Measurements from ENCODE around the gene FBXW9.
A peak's percentile ranks its signal among the peaks of the same experiment; 100 is the strongest.
"Not testable (repeated sequence)": the region's sequence is repeated elsewhere in the genome, so short reads cannot be mapped to it uniquely, and the experiment has no call there.

FBXW9 gene

DNA sequence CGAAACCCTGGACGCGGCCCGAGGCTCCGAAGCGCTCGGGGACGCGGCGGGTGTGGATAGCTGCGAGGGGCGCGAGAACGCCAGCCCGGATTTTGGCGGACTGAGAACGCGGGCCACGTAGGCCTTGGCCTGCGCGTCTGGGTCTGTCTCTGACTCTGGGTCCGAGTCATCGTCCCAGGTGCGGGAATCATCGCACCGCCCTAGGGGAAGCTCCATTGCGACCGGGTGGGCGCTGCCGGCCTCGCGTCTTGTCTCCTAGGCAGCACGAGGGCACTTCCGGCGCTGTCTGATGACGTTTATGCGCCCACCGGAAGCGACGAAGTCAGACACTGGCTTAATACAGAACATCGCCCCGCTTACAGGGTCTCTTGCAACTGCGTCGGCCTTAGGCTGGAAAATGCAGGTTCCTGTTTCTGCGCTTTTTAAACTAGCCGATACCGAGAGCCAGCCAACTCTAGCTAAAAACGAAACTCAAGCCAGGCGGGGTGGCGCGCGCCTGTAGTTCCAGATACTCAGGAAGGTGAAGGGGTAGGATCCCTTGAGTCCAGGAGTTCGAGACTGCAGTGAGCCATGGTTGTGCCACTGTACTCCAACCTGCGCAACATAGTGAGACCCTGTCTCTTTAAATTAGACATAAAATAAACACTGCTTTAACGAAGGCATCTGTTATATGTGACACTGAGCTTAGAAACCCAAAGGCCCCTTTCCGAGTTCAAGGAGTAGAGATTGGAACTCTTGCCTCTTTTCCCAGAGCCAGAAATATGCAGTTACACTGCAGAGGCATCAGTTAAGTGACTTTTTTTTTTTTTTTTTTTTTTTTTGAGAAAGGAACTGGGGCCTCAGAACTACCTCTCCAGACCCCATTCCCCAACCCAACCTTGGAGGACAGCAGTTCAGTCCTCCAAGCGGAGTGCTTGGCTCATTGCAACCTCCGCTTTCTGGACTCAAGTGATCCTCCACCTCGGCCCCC lies at the start of gene FBXW9:
TSS of gene FBXW9 (minus strand) at position 266 of the 970 bp plus-strand sequence. CDS start at position 216, 50 bp downstream.
- peak; percentile 88 for DNase-seq (ENCODE audit: low read depth)

- no peak for DNase-seq (ENCODE audit: low read depth)
Observed at GRCh38 chr19:12745166-12745897, 48.9 kb upstream of the FBXW9 start.

DNA sequence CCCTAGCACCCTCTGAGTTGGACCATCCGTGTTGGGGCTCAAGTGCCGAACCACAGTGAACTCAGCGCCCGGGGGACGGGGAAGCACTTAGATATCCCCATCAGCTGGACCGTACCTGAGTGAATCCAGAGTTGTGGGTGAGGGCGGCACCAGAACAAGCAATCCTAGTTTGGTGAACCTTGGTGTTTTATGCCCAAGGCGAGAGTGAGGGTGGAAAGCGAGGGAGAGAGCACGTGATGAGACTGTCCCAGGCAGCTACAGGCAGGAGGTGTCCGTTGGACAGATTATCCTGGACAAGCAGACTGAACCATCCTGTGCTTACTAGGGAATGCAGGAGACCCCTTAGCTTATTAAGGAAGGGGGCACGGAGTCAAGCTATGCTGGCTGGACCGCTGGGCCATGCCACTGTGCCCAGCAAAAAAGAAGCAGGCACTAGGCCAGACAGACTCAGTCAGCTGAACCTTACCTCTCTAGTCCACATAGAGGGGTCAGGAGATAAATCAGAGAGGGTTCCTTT lies 41.5 kb upstream of the FBXW9 start:
- no peak for DNase-seq (ENCODE audit: low read depth)

- DNase-seq (ENCODE audit: low read depth) = peak; percentile 100
Observed at GRCh38 chr19:12736995-12737834, 40.8 kb upstream of the FBXW9 start, which contains the start of gene GET3. GET3 (plus strand) TSS chr19:12737497; CDS start chr19:12737506, 9 bp downstream.

GRCh38 chr19:12733369-12734214 lies 37.2 kb upstream of the FBXW9 start:
- no peak for DNase-seq (ENCODE audit: low read depth)

DNA sequence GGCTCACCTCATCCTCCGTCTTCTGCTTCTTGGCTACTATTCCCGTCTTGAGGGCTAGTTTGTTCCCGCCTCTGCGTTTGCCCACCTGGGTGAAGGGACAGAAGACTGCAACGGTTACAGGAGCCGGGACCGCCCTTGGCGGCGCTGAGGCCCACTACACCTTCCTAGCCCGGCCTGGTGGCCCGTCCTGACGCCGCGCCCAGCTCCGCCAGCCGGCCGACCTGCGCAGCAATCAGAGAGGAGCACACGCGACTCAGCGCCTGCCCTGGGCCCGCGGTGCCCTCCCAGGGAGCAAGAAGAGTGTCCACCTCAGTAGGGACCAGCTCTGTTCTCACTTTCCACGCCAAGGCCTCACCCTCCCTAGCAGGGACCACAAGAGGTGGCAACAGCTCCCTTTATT lies 34.9 kb upstream of the FBXW9 start:
- no peak for DNase-seq (ENCODE audit: low read depth)

DNA sequence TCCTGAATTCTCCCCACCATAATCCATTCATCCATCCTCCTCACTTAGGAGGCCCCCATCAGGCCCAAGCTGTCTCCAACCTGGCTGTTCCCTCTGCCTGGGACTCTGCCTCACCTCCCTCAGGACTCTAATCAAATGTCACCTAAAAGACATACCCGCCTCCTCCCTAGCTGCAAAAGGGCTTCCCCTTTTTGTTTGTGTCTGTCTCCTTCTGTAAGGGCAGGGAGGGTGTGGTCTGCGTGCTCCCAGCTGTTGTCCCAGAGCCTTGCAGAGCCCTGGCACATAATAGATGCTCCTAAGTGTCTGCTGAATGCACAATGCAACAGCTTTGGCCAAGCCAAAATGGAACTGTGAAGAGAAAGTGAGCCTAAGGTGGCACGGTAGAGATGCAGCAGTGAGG lies 33.6 kb upstream of the FBXW9 start:
- DNase-seq (ENCODE audit: low read depth) = no peak

GRCh38 chr19:12727745-12728433 lies 31.5 kb upstream of the FBXW9 start:
- no peak for DNase-seq (ENCODE audit: low read depth)

- DNase-seq (ENCODE audit: low read depth) = no peak
Observed at GRCh38 chr19:12726988-12727316, 30.5 kb upstream of the FBXW9 start.

DNA sequence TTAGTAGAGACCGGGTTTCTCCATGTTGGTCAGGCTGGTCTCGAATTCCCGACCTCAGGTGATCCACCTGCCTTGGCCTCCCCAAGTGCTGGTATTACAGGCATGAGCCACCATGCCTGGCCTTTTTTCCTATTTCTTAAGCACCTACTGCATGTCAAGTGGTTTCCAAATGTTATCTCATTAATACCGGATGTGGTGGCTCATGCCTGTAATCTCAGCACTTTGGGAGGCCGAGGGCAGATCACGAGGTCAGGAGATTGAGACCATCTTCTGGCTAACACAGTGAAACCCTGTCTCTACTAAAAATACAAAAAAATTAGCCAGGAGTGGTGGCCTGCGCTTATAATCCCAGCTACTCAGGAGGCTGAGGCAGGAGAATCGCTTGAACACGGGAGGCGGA lies 29.2 kb upstream of the FBXW9 start:
- DNase-seq (ENCODE audit: low read depth) = not testable (repeated sequence)

- DNase-seq (ENCODE audit: low read depth) = peak; percentile 37
Observed at GRCh38 chr19:12723641-12724426, 27.4 kb upstream of the FBXW9 start, which contains the start of gene TNPO2. TNPO2 (minus strand) TSS chr19:12723932; CDS start chr19:12720977, 2,955 bp downstream.

DNA sequence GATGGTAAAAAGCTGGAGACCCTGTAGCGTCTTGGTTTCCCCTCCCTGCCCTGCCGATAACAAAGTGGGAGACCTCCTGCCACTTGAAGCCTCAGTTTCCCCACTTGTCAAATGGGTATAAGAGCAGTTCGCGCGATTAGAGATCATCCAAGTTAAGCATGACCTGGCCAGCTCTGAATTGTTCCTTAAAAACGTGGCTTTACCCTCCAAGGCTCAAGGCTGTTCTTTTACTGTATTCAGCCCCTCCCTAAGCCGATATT lies 26.9 kb upstream of the FBXW9 start:
- DNase-seq (ENCODE audit: low read depth) = no peak

DNA sequence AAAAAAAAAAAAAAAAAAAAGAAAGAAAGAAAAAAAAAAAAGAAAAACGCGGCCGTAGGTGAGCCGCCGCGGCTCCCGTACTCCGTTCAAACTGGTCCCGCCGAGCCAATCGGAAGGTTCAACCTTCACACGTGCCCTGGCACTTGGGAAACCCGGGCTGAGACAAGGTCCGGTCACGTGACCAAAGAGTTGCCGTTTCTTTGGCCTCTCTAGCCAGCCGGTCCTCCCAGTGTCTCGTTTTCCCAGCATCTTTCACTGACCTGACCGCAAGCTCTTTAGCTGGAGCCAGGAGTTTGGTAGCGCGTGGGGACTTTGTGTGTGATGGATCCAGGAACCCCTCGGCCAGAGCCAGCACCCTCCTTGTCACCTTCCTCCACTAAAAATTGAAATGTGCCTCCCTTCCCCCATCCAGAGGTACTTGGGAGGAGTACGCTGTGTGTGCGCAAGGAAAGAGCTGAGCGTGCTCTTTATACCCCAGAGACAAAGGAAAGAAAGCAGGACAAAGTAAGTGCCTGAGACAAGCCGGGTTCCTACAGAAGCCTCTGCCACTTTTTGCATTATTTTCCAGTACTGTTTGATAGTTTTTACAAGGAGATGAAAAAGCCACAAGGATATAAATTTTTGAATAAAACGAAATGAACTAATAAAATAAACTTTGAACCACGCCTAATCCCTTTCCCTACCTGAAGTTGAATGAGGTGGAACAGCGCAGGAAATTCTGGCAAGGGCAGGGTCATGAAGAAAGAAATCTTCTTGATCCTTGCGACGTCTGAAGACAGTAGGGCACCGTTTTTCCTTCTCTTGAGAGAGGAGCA lies 26.3 kb upstream of the FBXW9 start:
- peak; percentile 98 for DNase-seq (ENCODE audit: low read depth)

DNA sequence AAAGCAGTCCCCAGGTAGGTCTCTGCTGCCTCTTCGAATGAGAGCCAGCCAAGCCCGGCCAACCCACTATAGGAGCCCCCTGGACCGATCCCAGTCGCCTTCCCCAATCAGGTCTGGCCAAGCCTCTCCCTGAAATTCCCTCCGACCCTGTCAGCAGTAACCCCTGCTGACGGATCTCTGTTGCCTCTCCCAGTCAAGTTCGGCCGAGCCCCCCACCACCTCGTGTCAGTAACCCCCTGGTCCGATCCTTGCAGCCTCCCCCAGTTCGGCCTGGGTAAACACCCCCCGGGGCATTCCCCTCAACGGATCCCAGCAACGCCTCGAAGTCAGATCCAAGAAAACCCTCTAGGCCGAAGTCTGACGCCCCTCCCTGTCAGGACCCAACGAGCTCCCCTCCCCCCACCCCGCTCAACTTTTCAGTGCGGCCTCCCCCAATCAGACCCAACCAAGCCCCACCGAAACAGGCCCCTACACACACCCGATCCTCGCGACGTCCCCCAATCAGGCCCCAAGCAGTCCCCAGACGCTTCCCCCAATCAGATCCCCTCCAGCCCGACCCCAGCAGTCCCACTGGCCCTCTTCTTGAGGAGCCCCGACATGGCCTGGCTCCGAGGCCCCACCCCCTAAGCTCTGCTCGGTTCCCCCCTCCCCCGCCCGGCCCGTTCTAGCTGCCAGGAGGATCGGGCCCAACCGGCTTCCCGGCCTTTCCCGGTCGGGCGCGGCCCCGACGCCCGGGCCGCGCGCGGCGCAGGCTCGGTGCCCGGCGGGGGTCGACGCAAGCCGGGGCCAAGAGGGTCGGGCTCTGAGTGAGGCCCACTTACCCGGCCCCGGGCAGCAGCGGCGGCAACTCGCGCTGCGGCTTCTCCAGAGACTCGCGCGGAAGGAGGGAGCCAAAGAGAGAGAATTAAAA lies 25.5 kb upstream of the FBXW9 start:
- DNase-seq (ENCODE audit: low read depth) = peak; percentile 74

- no peak for DNase-seq (ENCODE audit: low read depth)
Observed at GRCh38 chr19:12720851-12721655, 24.6 kb upstream of the FBXW9 start.

DNA sequence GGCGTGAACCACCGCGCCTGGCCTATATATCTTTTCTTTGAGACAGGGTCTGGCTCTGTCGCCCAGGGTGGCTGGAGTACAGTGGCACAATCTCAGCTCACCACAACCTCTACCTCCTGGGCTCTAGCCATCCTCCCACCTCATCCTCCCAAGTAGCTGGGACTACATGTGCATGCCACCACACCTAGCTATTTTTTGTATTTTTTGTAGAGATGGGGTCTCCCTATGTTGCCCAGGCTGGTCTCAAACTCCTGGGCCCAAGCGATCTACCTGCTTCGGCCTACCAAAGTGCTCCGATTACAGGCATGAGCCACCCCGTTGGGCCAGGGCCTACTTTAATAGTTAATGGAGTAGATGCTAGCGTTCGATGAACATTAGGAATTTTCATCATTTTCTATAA lies 23.9 kb upstream of the FBXW9 start:
- DNase-seq (ENCODE audit: low read depth) = no peak

GRCh38 chr19:12715929-12716328 lies 19.5 kb upstream of the FBXW9 start:
- DNase-seq (ENCODE audit: low read depth) = no peak
